HepG2 (cell line): Measurements from ENCODE around the gene LRRC45. TPM values are rescaled to one million over a fixed set of nuclear protein-coding genes. Genes with fewer than 3 reads are reported as not detected.
A peak's percentile ranks its signal among the peaks of the same experiment; 100 is the strongest.

Experiments used
- DBP ChIP-seq: sonication (generic); formaldehyde crosslinking; IDR thresholded peaks from 2 replicates; pipeline ENCODE4 v1.4.0; 2020; ENCODE audit warnings: missing genetic modification reagents; ENCODE audit errors: not compliant biosample characterization
- HMGXB4 ChIP-seq, 2 experiments: sonication (generic) in 1 of 2; formaldehyde crosslinking in 1 of 2; IDR thresholded peaks; 2 replicates each; pipeline versions ENCODE4 v1.4.0 to v1.6.1; 2018 to 2020; ENCODE audit warnings: missing genetic modification reagents in 2 of 2, borderline replicate concordance in 1 of 2, low read depth in 1 of 2, mild to moderate bottlenecking in 1 of 2, missing biosample characterization in 1 of 2
- JUNB ChIP-seq: sonication (generic); formaldehyde crosslinking; IDR thresholded peaks from 2 replicates; pipeline ENCODE4 v1.8.0; 2022; ENCODE audit warnings: missing genetic modification reagents, mild to moderate bottlenecking, borderline replicate concordance
- MIXL1 ChIP-seq: IDR thresholded peaks from 2 replicates; pipeline ENCODE4 v1.6.1; 2016
- MXD3 ChIP-seq: IDR thresholded peaks from 2 replicates; pipeline ENCODE4 v1.6.1; 2016; ENCODE audit warnings: mild to moderate bottlenecking, missing biosample characterization, missing genetic modification reagents
- NFAT5 ChIP-seq: sonication (generic); formaldehyde crosslinking; IDR thresholded peaks from 2 replicates; pipeline ENCODE4 v1.4.0; 2020; ENCODE audit warnings: missing genetic modification reagents
- POLR2A ChIP-seq, 2 experiments: IDR thresholded peaks; 2 replicates each; pipeline ENCODE4 v1.6.1; 2011; ENCODE audit warnings: low read depth in 2 of 2, low read length in 2 of 2, mild to moderate bottlenecking in 1 of 2, moderate library complexity in 1 of 2; ENCODE audit not compliant: insufficient read depth in 1 of 2
- PRPF4 ChIP-seq: fragments of 200-400 bp; formaldehyde crosslinking; IDR thresholded peaks from 2 replicates; pipeline ENCODE4 v1.6.1; 2016; ENCODE audit warnings: low read length, low read depth; ENCODE audit not compliant: poor library complexity, severe bottlenecking
- ZBTB8A ChIP-seq: sonication (generic); formaldehyde crosslinking; IDR thresholded peaks from 2 replicates; pipeline ENCODE4 v1.4.0; 2020; ENCODE audit warnings: mild to moderate bottlenecking, low read depth, missing genetic modification reagents, borderline replicate concordance
- ZFAT ChIP-seq: sonication (generic); formaldehyde crosslinking; conservative IDR thresholded peaks from 2 replicates; pipeline ENCODE4 v1.8.1; 2023; ENCODE audit warnings: missing genetic modification reagents, inconsistent platforms
- ZNF235 ChIP-seq: sonication (generic); formaldehyde crosslinking; IDR thresholded peaks from 2 replicates; pipeline ENCODE4 v1.8.1; 2023; ENCODE audit warnings: mild to moderate bottlenecking, missing genetic modification reagents, borderline replicate concordance
- ZNF251 ChIP-seq: sonication (generic); formaldehyde crosslinking; IDR thresholded peaks from 2 replicates; pipeline ENCODE4 v1.9.0; 2021; ENCODE audit warnings: mild to moderate bottlenecking, missing genetic modification reagents
- ZNF512B ChIP-seq: sonication (generic); formaldehyde crosslinking; IDR thresholded peaks from 2 replicates; pipeline ENCODE4 v1.5.1; 2020; ENCODE audit warnings: missing genetic modification reagents, mild to moderate bottlenecking, borderline replicate concordance
- ZNF556 ChIP-seq: sonication (generic); formaldehyde crosslinking; IDR thresholded peaks from 2 replicates; pipeline ENCODE4 v1.4.0; 2020; ENCODE audit warnings: mild to moderate bottlenecking, missing genetic modification reagents, borderline replicate concordance
- ZNF780A ChIP-seq: sonication (generic); formaldehyde crosslinking; IDR thresholded peaks from 2 replicates; pipeline ENCODE4 v1.8.0; 2022; ENCODE audit warnings: mild to moderate bottlenecking, missing genetic modification reagents, moderate library complexity
- ZNF782 ChIP-seq: sonication (generic); formaldehyde crosslinking; IDR thresholded peaks from 2 replicates; pipeline ENCODE4 v1.4.0; 2020; ENCODE audit warnings: missing genetic modification reagents, mild to moderate bottlenecking, borderline replicate concordance
- polyA plus RNA-seq, 8 experiments: library from polyadenylated mRNA; depleted of rRNA in 3 of 8; stranded (reverse) in 7 of 8; unstranded in 1 of 8; fragments of >200 nt; fragmentation: Illumina TruSeq in 4 of 8; extraction: Trizol in 4 of 8; gene quantifications; 2 replicates each; pipeline versions ENCODE4 v1.2.1 to v1.2.3, GENCODE V29; 2011 to 2016; ENCODE audit warnings: low read depth in 4 of 8, missing spikeins in 1 of 8, mixed read lengths in 1 of 8; ENCODE audit not compliant: insufficient read depth in 1 of 8
- total RNA-seq, 5 experiments: library from RNA; depleted of rRNA; stranded (reverse); fragments of >200 nt; fragmentation: Illumina TruSeq; extraction: Trizol; gene quantifications; 2 replicates each; pipeline ENCODE4 v1.2.3, GENCODE V29; 2016; ENCODE audit warnings: low read depth in 1 of 5

Gene LRRC45
- total and polyA plus RNA-seq, 2 of the 13 experiments (the other 11 are each of a cell fraction or from before 2014, with no cell fraction given), result 11.6 to 48.1 TPM

GRCh38 chr17:82076018-82076784 lies 53.1 kb downstream of the LRRC45 start (continued):
- no peak for TF ChIP-seq MXD3 (CRISPR knock-in tag)
- 0 out of 4 replicates have a peak, but pooled peaks of 1 of the 2 experiments have one; percentile 29 for TF ChIP-seq HMGXB4 (CRISPR knock-in tag; IDR thresholded peaks at IDR 0.05; ENCODE audit: borderline replicate concordance in 1 of 2, low read depth in 1 of 2)
- no peak for TF ChIP-seq ZFAT (CRISPR knock-in tag)
- TF ChIP-seq ZNF780A (CRISPR knock-in tag), result no peak
- TF ChIP-seq ZNF556 (CRISPR knock-in tag), result 0 out of 2 replicates have a peak, but pooled peaks have one; percentile 44
- TF ChIP-seq PRPF4, result no peak
- TF ChIP-seq ZNF235 (CRISPR knock-in tag), result peak; percentile 61; the same call in 1 of the 2 replicates
- TF ChIP-seq POLR2A (IDR thresholded peaks at IDR 0.05; ENCODE audit: insufficient read depth in 1 of 2, low read depth in 2 of 2, low read length in 2 of 2), result peak; percentile 38 to 83; a peak in 3 of 4 replicates
- TF ChIP-seq ZNF782, result peak; percentile 60; the same call in 1 of the 2 replicates
- no peak for TF ChIP-seq ZNF251 (CRISPR knock-in tag)
- TF ChIP-seq MIXL1 (CRISPR knock-in tag), result no peak
- peak; percentile 50; the same call in 1 of the 2 replicates for TF ChIP-seq JUNB (CRISPR knock-in tag)
- TF ChIP-seq NFAT5 (CRISPR knock-in tag), result peak; percentile 57; the same call in 1 of the 2 replicates
- TF ChIP-seq DBP (CRISPR knock-in tag), result no peak
- TF ChIP-seq ZBTB8A (CRISPR knock-in tag), result no peak
- TF ChIP-seq ZNF512B, result no peak
